Nucleus accumbens (tissue), 56 donors: ENCODE data around the gene BAG1.
A peak's percentile ranks its signal among the peaks of the same experiment; 100 is the strongest.

Source experiments
- DNase-seq, 56 donors: peaks; one replicate each; lab custom pipeline; 2025; lab: John Stamatoyannopoulos, UW

BAG1 gene

DNA sequence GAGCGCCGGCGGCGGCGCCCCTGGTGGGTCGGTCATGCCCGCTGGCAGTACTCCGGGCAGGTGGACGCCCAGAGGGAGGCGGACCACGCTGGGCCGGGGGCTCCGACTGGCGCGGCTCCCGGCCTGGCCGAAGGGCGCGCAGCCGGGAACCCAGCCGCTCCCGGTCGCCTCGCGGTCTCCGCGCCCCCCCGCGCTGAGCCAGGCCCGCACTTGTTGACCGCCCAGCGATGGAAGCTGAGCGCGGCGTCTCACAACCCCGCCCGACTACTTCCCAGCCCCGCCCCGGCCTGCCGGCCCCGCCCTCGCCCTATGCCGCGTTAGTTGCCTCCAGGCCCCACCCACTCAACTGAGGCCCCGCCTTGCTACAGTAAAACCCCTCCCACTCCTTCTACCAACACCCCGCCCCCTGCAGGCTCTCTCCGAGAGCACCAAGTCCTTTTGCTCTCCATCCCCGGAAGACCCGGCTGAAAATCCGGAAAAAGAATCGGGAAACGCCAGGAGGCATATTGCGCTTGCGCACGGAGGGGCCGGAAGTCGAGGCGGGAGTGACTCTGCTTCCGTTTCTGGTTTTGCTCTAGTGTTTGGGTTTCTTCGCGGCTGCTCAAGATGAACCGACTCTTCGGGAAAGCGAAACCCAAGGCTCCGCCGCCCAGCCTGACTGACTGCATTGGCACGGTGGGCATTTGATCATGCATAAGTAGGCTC lies at the start of gene BAG1, which contains the start of gene CHMP5:
Gene BAG1, minus strand, starts transcription at position 236 of the 705 bp plus-strand sequence.
Gene CHMP5, plus strand, starts transcription at position 577 of the 705 bp plus-strand sequence. Its CDS starts 30 bp downstream, at position 607.
- peak; percentile 80 to 100 (median 99) for DNase-seq

DNA sequence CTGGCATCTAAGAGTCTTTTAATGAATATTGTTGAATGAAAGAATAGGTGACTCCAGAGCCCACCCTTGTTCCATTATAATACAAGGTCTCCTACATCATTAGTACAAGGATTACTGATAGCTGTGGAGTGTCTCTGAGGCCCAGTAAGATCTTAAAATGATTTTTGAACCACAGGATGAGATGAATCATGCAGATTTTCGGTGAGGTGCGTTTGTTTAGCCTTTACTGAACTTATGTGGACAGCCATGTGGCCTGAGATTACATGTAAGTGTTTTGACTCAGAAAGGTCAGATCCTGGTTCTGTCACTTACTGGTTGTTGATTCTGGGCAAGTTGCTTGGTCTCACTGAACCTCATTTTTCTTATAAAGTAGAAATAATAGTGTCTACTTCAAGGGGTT lies 47.4 kb upstream of the BAG1 start:
- no peak for DNase-seq

DNA sequence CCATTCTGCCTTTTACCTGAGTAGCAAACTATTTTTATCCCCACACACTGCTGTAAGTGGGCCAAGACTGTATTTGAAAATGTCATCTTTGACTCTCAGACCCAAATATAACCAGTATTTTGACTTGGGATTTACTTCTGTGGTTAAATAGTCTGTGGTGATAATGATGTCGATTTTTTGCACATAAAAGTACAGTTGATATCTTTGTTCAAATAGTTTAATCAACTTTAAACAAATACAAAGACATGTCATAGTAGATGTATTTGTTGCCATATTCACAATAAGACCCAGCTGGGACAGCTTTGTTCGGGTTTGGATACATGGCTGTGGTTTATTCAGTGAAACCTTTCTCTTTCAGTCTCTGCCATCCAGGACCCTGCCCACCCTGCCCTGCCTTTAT lies 46.2 kb upstream of the BAG1 start:
- DNase-seq: no peak

DNA sequence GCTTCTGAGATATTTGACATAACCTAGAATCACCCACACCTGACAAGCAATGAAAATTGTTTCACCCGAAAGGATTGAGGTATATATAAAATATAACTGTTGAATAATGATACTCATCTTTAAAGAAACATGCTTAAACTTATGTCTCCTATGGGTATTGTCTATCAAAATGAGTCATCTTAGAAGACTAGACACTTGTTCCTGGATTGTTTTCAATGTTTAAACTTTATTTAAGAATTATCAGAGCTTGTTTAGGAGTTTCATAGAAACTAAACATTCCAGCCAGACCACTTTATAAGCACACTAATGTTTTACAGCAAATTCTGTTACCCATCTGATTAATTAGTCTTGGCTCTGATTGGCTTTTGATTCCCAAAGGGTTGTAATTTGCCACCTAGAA lies 45.4 kb upstream of the BAG1 start:
- DNase-seq: no peak

DNA sequence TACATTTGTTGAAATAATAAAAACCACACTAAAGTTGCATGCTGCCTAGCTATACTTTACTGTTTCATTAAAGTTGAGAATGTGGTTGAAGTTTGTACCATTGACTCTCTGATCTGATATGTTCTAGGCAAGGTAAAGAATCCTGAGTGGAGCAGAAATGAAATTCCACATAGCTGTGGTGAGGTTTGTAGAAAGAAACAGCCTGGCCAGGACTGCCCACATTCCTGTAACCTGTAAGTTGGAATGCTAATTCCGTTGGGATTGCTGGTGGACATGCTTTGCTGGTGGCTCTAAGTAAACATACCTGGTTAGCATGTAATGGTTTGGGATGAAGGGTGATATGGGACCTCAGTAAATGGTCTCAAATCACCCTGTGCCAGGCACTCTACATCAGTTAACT lies 42.6 kb upstream of the BAG1 start:
- no peak for DNase-seq

DNA sequence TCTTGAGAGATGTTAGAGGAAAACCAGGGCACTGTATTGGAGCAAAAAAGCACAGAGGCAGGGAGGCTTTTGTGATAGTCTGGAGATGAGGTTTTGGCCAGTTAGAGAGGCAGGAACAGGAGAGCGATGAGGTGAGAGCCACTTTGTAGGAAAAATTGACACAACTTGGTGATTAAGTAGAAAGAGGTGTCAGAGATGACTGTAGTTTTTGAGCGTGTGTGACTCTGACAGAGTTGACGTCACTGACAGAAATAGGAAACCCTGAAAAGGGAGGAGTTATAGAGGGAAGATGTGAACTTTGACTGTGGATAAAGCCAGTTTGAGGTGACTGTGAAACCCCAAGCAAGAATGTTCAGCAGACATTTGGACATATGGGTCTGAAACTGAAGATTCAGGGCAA lies 41.5 kb upstream of the BAG1 start:
- no peak for DNase-seq

DNA sequence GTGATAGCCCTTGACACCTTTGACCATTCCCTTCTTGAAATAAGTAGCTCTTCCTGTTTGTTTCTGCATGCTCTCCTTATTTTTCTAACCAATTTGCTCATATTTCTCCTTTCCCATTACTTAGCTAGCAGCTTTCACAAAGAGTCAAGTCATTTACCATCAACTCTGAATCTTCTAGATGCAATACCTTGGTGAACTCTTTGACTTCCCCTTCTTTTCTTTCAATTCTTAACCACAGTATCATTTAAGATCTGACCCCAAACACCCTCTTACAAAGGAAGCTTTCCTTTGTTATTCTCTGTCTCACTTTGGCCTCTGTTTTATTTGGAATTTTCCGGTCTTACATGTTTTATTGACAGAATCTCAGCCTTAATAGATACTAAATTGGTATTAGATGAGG lies 39.9 kb upstream of the BAG1 start:
- no peak for DNase-seq

DNA sequence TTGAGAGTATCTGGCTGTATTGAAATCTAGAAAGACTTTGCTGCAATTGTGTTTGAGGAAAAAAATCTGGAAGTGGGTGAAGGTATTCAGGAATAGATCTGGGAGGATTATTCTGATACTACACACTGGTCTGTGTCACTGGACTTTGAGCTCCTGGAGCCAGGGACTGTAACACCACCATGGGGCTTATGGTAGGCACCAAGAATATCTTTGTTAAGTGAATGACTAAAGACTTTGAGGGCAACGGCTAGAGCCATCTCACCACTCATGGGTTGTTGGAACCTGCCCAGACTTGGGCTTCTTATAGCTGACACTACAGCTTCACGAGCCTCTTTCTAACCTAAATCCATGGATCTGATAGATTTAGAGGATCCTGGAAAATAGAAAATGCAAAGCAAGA lies 36.0 kb upstream of the BAG1 start:
- no peak for DNase-seq

DNA sequence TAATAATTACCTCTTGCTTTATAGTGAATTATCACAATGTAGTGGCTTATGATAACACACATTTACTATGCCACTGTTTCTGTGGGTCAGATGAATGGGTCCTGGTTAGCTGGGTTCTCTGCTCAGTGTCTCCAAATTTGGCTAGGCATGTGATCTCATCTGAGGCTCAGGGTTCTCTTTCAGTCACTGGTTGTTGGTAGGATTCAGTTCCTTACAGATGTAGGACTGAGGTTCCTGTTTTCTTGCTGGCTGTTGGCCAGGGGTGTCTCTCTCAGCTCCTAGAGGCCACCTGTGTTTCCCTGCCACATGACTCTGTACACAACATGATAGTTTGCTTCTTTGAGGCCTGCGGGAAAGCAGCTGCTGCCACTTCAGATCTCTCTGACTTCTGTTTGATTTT lies 32.9 kb upstream of the BAG1 start:
- DNase-seq: peak in 22 of 56 donors; percentile 3 to 50 (median 14)

DNA sequence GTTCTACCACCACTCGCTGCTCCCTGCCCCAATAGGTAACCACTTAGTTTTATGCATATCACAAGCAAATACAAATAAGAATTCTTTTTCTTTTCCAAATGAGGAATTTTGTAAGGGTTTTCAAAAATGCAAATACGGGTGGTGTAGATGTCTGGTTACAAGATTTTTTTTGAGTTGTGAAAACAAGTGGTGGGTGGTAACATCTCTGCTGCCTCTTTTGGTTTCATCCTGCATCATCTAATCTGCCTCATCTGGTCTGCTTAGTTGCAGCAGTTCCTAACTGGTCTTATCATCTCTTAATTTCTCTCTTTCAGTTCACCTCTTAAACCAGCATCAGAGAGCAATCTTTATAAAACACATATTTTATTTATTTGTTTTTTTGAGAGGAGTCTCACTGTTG lies 31.1 kb upstream of the BAG1 start:
- DNase-seq: no peak

DNA sequence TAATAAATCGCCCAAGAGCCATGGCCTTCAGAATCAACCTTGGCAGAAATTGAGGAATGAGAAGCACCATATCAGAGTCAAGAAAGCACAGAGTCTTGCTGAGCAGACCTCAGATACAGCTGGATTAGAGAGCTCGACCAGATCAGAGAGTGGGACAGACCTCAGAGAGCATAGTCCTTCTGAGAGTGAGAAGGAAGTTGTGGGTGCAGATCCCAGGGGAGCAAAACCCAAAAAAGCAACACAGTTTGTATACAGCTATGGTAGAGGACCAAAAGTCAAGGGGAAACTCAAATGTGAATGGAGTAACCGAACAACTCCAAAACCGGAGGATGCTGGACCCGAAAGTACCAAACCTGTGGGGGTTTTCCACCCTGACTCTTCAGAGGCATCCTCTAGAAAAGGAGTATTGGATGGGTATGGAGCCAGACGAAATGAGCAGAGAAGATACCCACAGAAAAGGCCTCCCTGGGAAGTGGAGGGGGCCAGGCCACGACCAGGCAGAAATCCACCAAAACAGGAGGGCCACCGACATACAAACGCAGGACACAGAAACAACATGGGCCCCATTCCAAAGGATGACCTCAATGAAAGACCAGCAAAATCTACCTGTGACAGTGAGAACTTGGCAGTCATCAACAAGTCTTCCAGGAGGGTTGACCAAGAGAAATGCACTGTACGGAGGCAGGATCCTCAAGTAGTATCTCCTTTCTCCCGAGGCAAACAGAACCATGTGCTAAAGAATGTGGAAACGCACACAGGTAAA lies 30.3 kb upstream of the BAG1 start:
- no peak for DNase-seq

DNA sequence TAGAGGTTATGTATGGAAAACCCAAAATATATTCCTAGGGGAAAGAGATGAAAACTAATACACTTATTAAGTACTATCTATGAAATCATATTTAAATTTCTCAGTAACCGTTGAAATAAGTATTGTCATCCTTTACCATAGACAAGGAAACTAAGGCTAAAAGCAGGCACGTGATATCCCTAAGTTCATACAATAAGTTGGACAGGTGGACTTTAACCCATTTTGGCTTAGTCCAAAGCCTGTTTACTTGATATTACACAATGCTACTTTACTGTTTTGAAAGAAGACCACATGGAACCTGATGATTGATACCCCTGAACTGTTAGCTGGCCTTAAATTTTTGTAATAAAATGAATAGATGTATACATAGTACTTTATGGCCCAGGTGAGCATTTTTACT lies 29.3 kb upstream of the BAG1 start:
- DNase-seq: no peak

DNA sequence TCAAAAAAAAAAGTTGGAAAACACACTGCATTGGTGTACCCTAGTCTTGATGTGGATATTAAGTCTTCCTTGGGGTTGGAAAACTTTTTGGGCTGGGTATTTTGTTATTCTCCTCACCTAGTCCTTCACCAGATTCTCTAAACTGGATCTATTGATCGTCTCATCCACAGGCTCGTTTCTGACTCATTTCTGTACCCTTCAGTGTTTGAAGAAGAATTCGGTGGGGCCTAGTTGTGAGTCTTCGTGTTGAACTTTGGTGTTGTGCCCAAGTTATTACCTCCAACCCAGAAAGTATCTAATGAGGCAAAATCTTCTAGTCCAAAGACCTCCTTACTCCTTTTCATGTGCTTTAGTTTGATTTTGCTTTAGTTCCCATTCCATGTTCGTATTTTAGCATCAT lies 27.4 kb upstream of the BAG1 start:
- DNase-seq: no peak

DNA sequence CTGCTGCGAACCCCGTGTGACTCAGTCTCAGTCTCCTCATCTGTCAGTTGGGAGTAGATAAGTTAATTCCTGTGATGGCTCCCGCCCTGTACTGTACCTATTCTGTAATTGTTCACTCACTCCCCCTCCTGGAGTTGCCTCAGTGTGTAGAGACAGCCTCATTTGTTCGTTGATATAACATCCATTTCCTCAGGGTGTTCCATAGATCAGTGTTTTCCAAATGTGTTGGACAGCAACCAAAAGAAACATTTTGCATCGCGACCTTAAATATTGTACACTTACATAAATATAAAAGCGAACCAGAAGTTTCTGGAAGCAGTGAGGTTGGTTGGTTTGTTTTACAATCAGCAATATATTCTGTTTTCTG lies 26.5 kb upstream of the BAG1 start:
- DNase-seq: peak in 1 of 56 donors; percentile 76

DNA sequence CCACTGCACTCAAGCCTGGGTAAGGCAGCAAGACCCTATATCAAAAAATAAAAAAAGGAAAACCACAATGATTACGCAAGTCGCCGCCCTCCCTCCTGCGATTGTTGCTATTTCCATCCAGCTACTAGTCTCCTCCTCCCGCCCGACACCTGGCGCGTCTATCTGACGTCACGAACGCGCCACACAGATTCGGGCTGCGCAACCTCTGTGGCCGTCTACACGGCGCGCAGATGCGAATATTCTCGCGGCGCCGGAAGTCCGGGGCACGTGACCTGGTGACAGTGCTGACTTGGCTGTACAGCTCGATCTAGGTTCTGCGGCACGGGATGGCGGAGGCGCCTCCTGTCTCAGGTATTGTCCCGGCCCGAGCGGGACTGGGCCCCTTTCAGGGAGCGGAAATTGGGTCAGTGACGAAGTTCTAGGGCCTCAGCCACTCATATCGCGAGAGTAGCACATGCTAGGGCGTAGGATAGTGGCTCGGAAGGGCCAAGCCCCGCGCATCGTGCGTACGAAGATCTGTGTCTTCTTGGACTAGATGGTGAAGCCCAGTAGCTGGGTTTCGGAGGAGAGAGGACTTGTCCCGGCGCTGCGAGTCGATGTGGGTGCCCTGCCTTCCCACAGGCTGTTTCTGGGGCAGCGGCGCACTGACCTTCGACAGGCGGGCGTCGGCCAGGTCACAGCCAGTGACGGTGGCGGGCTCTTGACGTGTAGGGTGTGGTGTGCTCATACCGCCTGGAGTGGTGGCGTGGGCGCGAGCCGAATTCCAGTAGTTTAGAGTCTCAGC lies 25.9 kb upstream of the BAG1 start, which contains the start of gene NFX1:
Gene NFX1, plus strand, starts transcription at position 270 of the 784 bp plus-strand sequence. Its CDS starts 57 bp downstream, at position 327.
- peak; percentile 48 to 98 (median 94) for DNase-seq

DNA sequence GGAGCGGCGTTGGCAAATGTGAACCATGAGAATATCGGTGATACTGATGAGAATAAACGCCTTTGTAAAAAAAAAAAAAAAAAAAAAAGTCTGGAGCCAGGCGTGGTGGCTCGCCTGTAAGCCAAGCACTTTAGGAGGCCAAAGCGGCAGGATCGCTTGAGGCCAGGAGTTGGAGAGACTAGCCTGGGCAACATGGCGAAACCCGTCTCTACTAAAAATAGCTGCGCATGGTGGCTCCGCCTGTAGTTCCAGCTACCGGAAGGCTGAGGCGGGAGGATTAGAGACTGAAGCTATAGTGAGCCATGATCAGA lies 25.4 kb upstream of the BAG1 start:
- peak in 1 of 56 donors; percentile 77 for DNase-seq

DNA sequence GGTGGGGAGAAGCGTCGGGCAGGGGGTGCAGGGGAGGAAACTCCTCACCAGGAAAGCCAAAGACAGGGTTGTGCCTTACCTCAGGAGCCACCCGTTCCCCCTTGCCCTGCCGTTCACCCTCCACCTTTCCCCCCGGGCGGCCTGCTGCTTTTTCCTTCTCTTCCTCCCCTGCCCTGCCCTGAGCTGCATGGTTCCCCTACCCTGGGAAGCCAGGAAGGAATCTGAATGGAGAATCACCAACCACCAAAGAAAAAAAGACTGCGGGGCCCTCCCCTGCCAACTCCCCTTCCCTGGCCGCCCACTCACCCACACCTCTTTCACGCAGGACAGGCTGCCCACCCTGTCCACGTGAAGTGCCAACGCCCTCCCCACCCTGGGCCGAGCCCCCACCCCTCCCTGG lies 25.0 kb upstream of the BAG1 start:
- peak in 20 of 56 donors; percentile 6 to 54 (median 32) for DNase-seq

DNA sequence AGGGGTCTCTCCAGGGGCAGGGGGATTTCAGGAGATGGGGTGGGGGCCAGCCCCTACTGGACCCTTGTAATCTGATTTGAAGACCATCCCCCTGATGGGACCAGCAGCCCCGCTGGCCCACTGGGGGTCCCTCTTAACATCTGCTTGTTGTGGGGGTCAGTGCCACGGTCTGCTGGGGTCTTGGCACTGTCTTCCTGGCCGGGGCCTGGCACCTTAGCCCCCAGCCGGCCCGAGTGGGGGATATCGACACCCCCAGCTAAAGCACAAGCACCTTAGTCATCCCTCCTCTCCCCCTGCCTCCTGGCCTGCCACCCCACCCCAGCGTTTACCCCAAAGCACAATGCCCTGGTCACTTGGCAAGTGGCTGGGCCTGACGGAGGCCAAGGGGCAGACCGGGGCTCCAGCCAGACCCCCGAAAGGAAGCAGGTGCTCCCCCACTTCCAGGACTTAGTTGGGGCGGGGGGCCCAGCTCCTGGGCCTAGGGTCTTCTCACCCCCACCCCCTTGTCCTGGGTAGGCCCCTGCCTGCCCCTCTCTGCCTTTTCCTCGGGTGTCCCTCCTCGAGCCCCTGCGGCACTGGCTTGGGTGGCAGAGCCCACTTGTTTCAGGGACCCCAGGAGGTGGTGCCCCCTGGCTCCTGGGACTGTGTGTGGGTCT lies 24.4 kb upstream of the BAG1 start:
- peak in 1 of 56 donors; percentile 4 for DNase-seq

DNA sequence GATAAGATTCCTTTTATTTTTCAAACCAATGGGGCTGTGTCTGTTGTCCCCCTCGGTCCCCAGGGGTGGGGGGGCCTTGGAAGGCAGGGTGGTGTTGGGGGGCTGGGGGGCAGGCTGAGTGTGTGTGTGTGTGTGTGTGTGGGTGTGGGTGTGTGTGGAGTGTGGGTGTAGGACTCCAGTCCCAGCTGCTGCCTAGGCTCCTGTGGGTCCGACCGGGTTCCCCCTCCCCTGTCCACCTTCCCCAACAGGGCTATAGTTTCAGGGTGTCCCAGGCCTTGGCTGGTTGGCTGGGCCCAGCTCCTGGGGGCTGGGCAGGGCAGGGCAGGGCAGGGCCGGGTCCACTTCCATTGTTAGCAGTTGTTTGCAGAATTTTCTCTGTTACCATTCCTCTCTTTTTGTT lies 23.7 kb upstream of the BAG1 start:
- no peak for DNase-seq

DNA sequence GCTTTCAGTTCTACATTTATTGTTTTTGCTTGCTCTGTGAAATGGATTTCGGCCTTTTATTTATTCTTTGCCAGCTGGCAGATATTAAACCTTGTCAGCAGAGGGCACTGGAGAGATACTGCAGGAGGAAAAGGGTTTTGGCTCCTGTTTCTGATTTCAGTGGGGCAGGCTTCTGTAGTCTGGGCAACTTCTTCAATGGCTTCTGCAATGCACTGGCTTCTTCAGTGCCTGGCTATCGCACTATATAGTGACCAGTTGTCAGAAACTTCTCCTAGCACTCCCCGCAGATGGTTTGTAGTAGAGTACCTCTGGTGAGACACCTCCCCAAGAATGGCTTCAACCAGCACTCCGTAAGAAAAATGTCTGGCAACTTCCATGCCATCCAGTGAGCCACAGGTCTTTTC lies 22.6 kb upstream of the BAG1 start:
- DNase-seq: peak in 28 of 56 donors; percentile 3 to 57 (median 18)

DNA sequence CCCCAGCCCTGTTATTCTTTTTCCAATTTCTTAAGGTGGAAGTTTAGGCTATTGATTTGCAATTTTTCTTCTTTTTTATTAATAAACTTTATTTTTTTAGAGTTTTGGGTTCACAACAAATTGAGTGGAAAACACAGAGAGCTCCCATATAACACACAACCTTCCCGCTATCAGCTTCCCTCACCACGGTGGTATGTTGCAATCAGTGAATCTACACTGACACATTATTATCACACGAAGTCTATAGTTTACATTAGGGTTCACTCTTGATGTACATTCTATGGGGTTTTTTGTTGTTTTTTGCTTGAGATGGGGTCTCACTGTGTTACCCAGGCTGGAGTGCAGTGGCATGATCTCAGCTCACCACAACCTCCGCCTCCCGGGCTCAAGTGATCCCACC lies 21.0 kb upstream of the BAG1 start:
- no peak for DNase-seq
